Vagina (tissue), 2 donors: ENCODE measurements around the gene HACD2. TPM values are rescaled to one million over a fixed set of nuclear protein-coding genes. Genes with fewer than 3 reads are reported as not detected.
"Not testable (repeated sequence)": the region's sequence is repeated elsewhere in the genome, so short reads cannot be mapped to it uniquely, and the experiment has no call there.

Experiments
- DNase-seq, 2 donors: peaks; one replicate each; pipeline ENCODE4 v3.0.0-alpha.2; 2017; ENCODE audit errors: extremely low spot score in 2 of 2
- H3K27ac ChIP-seq: fragments of 200-600 bp; sonication (generic); one replicate; pipeline ENCODE4 v1.5.1; 2019
- H3K27me3 ChIP-seq: fragments of 200-600 bp; sonication (generic); one replicate; pipeline ENCODE4 v1.5.1; 2019
- H3K36me3 ChIP-seq, 2 donors: fragments of 200-600 bp; sonication (generic); one replicate each; pipeline ENCODE4 v1.5.1; 2017 to 2019
- H3K4me1 ChIP-seq: fragments of 200-600 bp; sonication (generic); one replicate; pipeline ENCODE4 v1.5.1; 2019
- H3K4me3 ChIP-seq, 2 donors: fragments of 200-600 bp; sonication (generic); 1 replicate in 1 of 2; 2 replicates in 1 of 2; pipeline ENCODE4 v1.5.1; 2016 to 2019
- H3K9me3 ChIP-seq: fragments of 200-600 bp; sonication (generic); one replicate; pipeline ENCODE4 v1.5.1; 2019
- POLR2A ChIP-seq, 2 donors: fragments of 450-650 bp; IDR thresholded peaks; one replicate each; pipeline ENCODE4 v1.6.1; 2017; ENCODE audit warnings: antibody characterized with exemption in 2 of 2, mild to moderate bottlenecking in 2 of 2, moderate library complexity in 2 of 2
- POLR2AphosphoS5 ChIP-seq, 2 donors: sonication (generic); formaldehyde crosslinking; IDR thresholded peaks; one replicate each; pipeline ENCODE4 v1.9.0; 2017; ENCODE audit warnings: antibody characterized with exemption in 2 of 2, mild to moderate bottlenecking in 2 of 2, low read depth in 1 of 2; ENCODE audit not compliant: insufficient read depth in 1 of 2
- intact Hi-C: fragments of 100-400 bp; cut with DNase I; formaldehyde crosslinking; loops from one replicate; pipeline ENCODE4 v1.15.1; 2023
- total RNA-seq: library from RNA; depleted of rRNA; stranded (reverse); fragments of >200 nt; gene quantifications from one replicate; pipeline ENCODE4 v1.2.3, GENCODE V29; 2016
- TF ChIP-seq, protein P1 (sequence below), 3 experiments: fragments of 450-650 bp in 2 of 3; fragments of 200-600 bp in 1 of 3; sonication (generic) in 1 of 3; IDR thresholded peaks; one replicate each; pipeline ENCODE4 v1.5.1; 2017 to 2019; ENCODE audit warnings: antibody characterized with exemption in 3 of 3, mild to moderate bottlenecking in 2 of 3, moderate library complexity in 2 of 3

The HACD2 gene
- total RNA-seq, 1 donor from 2014 or later, result 26.3 TPM

DNA sequence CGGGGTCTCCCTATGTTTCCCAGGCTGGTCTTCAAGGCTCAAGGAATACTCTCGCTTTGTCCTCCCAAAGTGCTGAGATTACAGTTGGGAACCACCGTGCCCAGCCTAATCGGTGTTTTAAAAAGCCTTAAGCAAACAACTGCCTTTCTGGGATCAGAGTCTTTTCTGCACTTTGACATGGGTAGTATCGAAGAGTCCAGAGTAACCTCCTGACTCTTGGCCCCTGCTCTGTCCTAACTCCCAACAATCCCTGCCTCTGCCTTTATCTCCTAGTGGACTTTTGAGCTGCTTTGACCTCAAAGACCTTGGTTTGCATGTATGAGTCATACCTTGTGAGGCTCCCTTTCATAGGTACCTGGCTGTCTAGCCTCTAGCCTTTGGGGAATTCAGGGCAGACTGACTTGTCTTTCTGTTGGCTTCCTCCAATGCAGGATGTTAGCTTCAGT, 21.0 kb upstream of the HACD2 start:
- Histone ChIP-seq H3K4me1 (no peaks in the 10 kb centered on the region), H3K9me3 (no peaks in the 10 kb centered on the region), H3K36me3 (no peaks in the 10 kb centered on the region), H3K27ac (no peak overlapping the region), H3K4me3 (no peak overlapping the region), H3K27me3 (no peaks in the 10 kb centered on the region)
- DNase-seq, result no peak
- no peak for TF ChIP-seq POLR2A (IDR thresholded peaks at IDR 0.05)
- TF ChIP-seq, protein P1, sequence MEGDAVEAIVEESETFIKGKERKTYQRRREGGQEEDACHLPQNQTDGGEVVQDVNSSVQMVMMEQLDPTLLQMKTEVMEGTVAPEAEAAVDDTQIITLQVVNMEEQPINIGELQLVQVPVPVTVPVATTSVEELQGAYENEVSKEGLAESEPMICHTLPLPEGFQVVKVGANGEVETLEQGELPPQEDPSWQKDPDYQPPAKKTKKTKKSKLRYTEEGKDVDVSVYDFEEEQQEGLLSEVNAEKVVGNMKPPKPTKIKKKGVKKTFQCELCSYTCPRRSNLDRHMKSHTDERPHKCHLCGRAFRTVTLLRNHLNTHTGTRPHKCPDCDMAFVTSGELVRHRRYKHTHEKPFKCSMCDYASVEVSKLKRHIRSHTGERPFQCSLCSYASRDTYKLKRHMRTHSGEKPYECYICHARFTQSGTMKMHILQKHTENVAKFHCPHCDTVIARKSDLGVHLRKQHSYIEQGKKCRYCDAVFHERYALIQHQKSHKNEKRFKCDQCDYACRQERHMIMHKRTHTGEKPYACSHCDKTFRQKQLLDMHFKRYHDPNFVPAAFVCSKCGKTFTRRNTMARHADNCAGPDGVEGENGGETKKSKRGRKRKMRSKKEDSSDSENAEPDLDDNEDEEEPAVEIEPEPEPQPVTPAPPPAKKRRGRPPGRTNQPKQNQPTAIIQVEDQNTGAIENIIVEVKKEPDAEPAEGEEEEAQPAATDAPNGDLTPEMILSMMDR (IDR thresholded peaks at IDR 0.05), result no peak
- no peak for TF ChIP-seq POLR2AphosphoS5 (IDR thresholded peaks at IDR 0.05; ENCODE audit: insufficient read depth in 1 of 2, low read depth in 1 of 2)
- intact Hi-C loops, result no loop called here

DNA sequence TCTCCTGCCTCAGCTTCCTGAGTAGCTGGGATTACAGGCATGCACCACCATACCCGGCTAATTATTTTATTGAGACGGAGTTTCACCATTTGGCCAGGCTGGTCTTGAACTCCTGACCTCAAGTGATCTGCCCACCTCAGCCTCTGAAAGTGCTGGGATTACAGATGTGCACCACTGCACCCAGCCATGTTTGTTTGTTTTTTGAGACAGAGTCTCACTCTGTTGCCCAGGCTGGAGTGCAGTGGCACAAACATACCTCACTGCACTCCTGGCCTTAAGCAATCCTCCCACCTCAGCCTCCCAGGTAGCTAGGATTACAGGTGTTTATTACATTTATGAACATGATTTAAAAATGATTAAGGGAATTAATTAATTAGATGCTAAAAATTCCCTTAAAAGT, 18.3 kb upstream of the HACD2 start:
- intact Hi-C loops, DNase-seq, H3K9me3 ChIP-seq, H3K27ac ChIP-seq, H3K4me1 ChIP-seq, H3K36me3 ChIP-seq, H3K4me3 ChIP-seq, H3K27me3 ChIP-seq: not testable (repeated sequence)

DNA sequence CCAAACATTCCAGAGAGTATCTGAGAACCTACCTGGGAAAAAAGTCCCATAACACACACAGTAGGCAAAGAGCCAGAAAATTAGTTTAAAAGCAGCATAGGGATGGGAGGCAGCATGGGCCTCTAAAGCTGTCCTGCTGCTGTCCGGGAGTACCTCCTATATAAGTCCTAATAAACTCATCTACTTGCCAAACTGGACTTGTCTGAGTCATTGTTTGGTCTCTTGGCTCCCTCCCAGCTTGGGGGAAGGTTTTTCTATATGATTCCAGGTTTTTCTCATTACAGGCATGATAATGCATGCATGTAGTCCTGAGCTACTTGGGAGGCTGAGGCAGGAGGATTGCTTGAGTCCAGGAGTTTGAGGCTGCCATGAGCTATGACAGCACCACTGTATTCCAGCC, 17.5 kb upstream of the HACD2 start:
- H3K4me1 ChIP-seq, result no peaks in the 10 kb centered on the region
- DNase-seq, result no peak
- no peaks in the 10 kb centered on the region for H3K27me3 ChIP-seq
- intact Hi-C loops, result no loop called here
- no peak overlapping the region for H3K4me3 ChIP-seq
- H3K27ac ChIP-seq, result no peak overlapping the region
- TF ChIP-seq POLR2AphosphoS5 (IDR thresholded peaks at IDR 0.05; ENCODE audit: insufficient read depth in 1 of 2, low read depth in 1 of 2) (no peak), POLR2A (IDR thresholded peaks at IDR 0.05) (no peak)
- TF ChIP-seq, protein P1 (IDR thresholded peaks at IDR 0.05), result no peak
- H3K9me3 ChIP-seq, result no peaks in the 10 kb centered on the region
- H3K36me3 ChIP-seq, result no peaks in the 10 kb centered on the region

DNA sequence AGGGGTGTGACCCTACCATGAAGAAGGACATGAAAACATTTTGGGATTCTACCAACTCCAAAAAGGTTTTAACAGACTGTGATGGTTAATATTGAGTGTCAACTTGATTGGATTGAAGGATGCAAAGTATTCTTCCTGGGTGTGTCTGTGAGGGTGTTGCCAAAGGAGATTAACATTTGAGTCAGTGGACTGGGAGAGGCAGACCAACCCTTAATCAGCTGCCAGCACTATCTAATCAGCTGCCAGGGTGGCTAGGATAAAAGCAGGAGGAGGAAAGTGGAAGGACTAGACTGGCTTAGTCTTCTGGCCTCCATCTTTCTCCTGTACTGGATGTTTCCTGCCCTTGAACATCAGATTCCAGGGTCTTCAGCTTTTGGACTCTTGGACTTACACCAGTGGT, 16.0 kb upstream of the HACD2 start:
- H3K36me3 ChIP-seq, H3K27me3 ChIP-seq, H3K9me3 ChIP-seq, DNase-seq, H3K27ac ChIP-seq, H3K4me3 ChIP-seq, intact Hi-C loops, H3K4me1 ChIP-seq: not testable (repeated sequence)

DNA sequence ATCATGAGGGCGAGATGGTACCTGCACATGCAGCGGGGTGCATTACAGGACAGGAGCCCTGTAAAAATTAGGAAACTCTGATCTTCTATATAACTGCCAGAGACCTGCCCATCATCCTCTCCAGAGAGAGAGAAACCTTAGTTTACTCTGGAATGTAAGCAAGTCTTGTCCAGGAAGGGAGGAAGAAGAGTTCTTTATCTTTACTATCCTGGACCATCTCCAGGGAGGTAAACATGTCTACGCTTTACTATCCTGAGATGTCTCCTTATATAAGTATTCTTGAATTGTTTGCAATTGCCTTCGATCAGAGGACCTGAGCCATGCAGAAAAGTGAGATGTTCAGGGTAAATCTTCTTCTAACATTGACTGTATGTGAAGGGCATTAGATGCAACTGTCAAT, 12.7 kb upstream of the HACD2 start:
- no peak for DNase-seq

DNA sequence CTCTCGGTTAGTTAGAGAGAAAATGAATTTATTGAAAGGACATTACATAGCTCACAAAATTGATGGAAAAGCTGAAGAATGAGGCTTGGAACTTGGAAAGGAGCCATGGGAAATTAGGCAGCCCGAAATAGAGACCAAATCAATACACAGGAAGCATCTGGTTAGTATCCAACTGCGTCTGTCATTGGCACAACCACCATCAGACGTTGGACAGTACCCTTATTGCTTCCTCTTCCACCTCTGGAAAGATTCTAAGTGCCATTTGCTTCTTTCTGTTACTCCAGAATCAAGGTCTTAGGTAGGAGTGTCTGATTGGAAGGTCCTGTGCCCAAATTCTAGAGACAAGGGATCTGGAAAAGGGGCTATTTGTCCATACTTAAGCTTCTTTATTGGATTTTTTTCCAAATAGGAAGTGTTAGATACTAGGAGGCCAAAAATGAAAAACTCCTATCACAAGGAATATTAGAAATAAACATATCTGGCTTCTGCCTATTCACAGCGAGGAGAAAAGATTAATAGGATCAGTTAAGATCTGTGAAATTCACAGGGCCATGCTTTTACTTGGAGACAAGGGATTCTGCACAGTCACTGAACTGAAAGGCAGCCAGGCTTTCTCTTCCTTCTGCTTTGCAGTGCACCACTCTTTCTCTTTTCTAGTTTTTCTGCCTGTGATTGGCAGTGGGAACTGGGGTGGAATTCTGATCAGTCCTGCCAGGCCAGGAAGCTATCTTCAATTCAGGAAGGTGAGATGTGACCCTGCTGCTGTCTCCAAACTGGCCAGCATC, 10.7 kb upstream of the HACD2 start:
- DNase-seq, result no peak
- Histone ChIP-seq H3K36me3 (no peaks in the 10 kb centered on the region), H3K27ac (no peak overlapping the region), H3K4me1 (no peaks in the 10 kb centered on the region), H3K9me3 (no peaks in the 10 kb centered on the region), H3K4me3 (no peak overlapping the region), H3K27me3 (no peaks in the 10 kb centered on the region)
- intact Hi-C loops, result no loop called here
- TF ChIP-seq POLR2AphosphoS5 (IDR thresholded peaks at IDR 0.05; ENCODE audit: insufficient read depth in 1 of 2, low read depth in 1 of 2) (no peak), POLR2A (IDR thresholded peaks at IDR 0.05) (no peak)
- TF ChIP-seq, protein P1 (IDR thresholded peaks at IDR 0.05), result no peak

More for the DNA sequence above, 12.7 kb upstream of the HACD2 start:
- Histone ChIP-seq H3K4me3 (no peak overlapping the region), H3K27ac (no peak overlapping the region), H3K27me3 (no peaks in the 10 kb centered on the region), H3K36me3 (no peaks in the 10 kb centered on the region), H3K9me3 (no peaks in the 10 kb centered on the region), H3K4me1 (no peaks in the 10 kb centered on the region)
- intact Hi-C loops, result no loop called here
- TF ChIP-seq, protein P1 (IDR thresholded peaks at IDR 0.05), result no peak
- TF ChIP-seq POLR2AphosphoS5 (IDR thresholded peaks at IDR 0.05; ENCODE audit: insufficient read depth in 1 of 2, low read depth in 1 of 2), result no peak
- TF ChIP-seq POLR2A (IDR thresholded peaks at IDR 0.05), result no peak
